ENCODE measurements around the gene MYO9B.

Gene MYO9B

GRCh38 chr19:17095141-17095919, 19.8 kb downstream of the MYO9B start:
- Histone ChIP-seq H4K20me1 (ENCODE audit: insufficient read depth, low read length, poor library complexity, severe bottlenecking) (peaks cover 38% of the 10 kb centered on the region), H3K36me3 (ENCODE audit: insufficient read depth, low read length) (peaks cover 20% of the 10 kb centered on the region; the same call in 1 of the 2 replicates), H3K9ac (ENCODE audit: low read depth, low read length, poor library complexity, severe bottlenecking) (no peak overlapping the region), H3K9me2 (replicated peaks; ENCODE audit: low read depth, low read length) (no peaks in the 10 kb centered on the region), H3K4me3 (ENCODE audit: low read length, poor library complexity, severe bottlenecking) (no peak overlapping the region), H3K4me1 (ENCODE audit: insufficient read depth, low read length, poor library complexity, severe bottlenecking) (peaks cover 4% of the 10 kb centered on the region), H2AFZ (ENCODE audit: low read length) (no peak overlapping the region), H3K79me2 (ENCODE audit: insufficient read depth, low read length) (peaks cover 91% of the 10 kb centered on the region), H3K9me3 (ENCODE audit: insufficient read depth, low read depth, low read length) (no peaks in the 10 kb centered on the region), H3K27me3 (ENCODE audit: insufficient read depth, low read length, poor library complexity, severe bottlenecking) (no peaks in the 10 kb centered on the region), H3F3A (ENCODE audit: low read depth) (no peaks in the 10 kb centered on the region), H3K4me2 (ENCODE audit: low read depth, low read length, poor library complexity, severe bottlenecking) (no peak overlapping the region)
- TF ChIP-seq CTCF (conservative IDR thresholded peaks at IDR 0.05; ENCODE audit: low read length) (no peak), EZH2phosphoT487 (IDR thresholded peaks at IDR 0.05; ENCODE audit: borderline replicate concordance) (no peak)

GRCh38 chr19:17097593-17098126, 22.1 kb downstream of the MYO9B start:
- Histone ChIP-seq H2AFZ (ENCODE audit: low read length) (no peak overlapping the region), H3K4me3 (ENCODE audit: low read length, poor library complexity, severe bottlenecking) (no peak overlapping the region), H3K27me3 (ENCODE audit: insufficient read depth, low read length, poor library complexity, severe bottlenecking) (no peaks in the 10 kb centered on the region), H3K9me2 (replicated peaks; ENCODE audit: low read depth, low read length) (no peaks in the 10 kb centered on the region), H3K4me1 (ENCODE audit: insufficient read depth, low read length, poor library complexity, severe bottlenecking) (no peaks in the 10 kb centered on the region), H3F3A (ENCODE audit: low read depth) (no peaks in the 10 kb centered on the region), H3K36me3 (ENCODE audit: insufficient read depth, low read length) (peaks cover 27% of the 10 kb centered on the region), H4K20me1 (ENCODE audit: insufficient read depth, low read length, poor library complexity, severe bottlenecking) (peaks cover 28% of the 10 kb centered on the region), H3K4me2 (ENCODE audit: low read depth, low read length, poor library complexity, severe bottlenecking) (no peak overlapping the region), H3K9me3 (ENCODE audit: insufficient read depth, low read depth, low read length) (no peaks in the 10 kb centered on the region), H3K79me2 (ENCODE audit: insufficient read depth, low read length) (peaks cover 90% of the 10 kb centered on the region), H3K9ac (ENCODE audit: low read depth, low read length, poor library complexity, severe bottlenecking) (no peak overlapping the region)
- no peak for TF ChIP-seq CTCF (conservative IDR thresholded peaks at IDR 0.05; ENCODE audit: low read length)
- no peak for TF ChIP-seq EZH2phosphoT487 (IDR thresholded peaks at IDR 0.05; ENCODE audit: borderline replicate concordance)

- no peak for TF ChIP-seq EZH2phosphoT487 (IDR thresholded peaks at IDR 0.05; ENCODE audit: borderline replicate concordance)
- TF ChIP-seq CTCF (conservative IDR thresholded peaks at IDR 0.05; ENCODE audit: low read length), result no peak
- H3K9ac ChIP-seq (ENCODE audit: low read depth, low read length, poor library complexity, severe bottlenecking), result no peak overlapping the region
- no peaks in the 10 kb centered on the region for H3K4me1 ChIP-seq (ENCODE audit: insufficient read depth, low read length, poor library complexity, severe bottlenecking)
- H3K9me2 ChIP-seq (replicated peaks; ENCODE audit: low read depth, low read length), result no peaks in the 10 kb centered on the region
- H3K79me2 ChIP-seq (ENCODE audit: insufficient read depth, low read length), result peaks cover 90% of the 10 kb centered on the region
- H3K27me3 ChIP-seq (ENCODE audit: insufficient read depth, low read length, poor library complexity, severe bottlenecking), result no peaks in the 10 kb centered on the region
- no peak overlapping the region for H2AFZ ChIP-seq (ENCODE audit: low read length)
- H3K36me3 ChIP-seq (ENCODE audit: insufficient read depth, low read length), result peaks cover 33% of the 10 kb centered on the region
- peaks cover 26% of the 10 kb centered on the region for H4K20me1 ChIP-seq (ENCODE audit: insufficient read depth, low read length, poor library complexity, severe bottlenecking)
- no peak overlapping the region for H3K4me2 ChIP-seq (ENCODE audit: low read depth, low read length, poor library complexity, severe bottlenecking)
- H3K4me3 ChIP-seq (ENCODE audit: low read length, poor library complexity, severe bottlenecking), result no peak overlapping the region
- H3K9me3 ChIP-seq (ENCODE audit: insufficient read depth, low read depth, low read length), result 0 out of 2 replicates have a peak, but pooled peaks cover 3% of the 10 kb centered on the region
- no peaks in the 10 kb centered on the region for H3F3A ChIP-seq (ENCODE audit: low read depth)
Observed at GRCh38 chr19:17098326-17098725, 22.7 kb downstream of the MYO9B start.
